GM12873 (cell line): ENCODE measurements around the gene TMOD4.

Experiments used
- TF ChIP-seq, protein P1 (sequence below): IDR thresholded peaks from 2 replicates; pipeline ENCODE4 v1.5.1; 2012; ENCODE audit warnings: low read depth, mild to moderate bottlenecking, moderate library complexity, low read length, control low read depth; ENCODE audit not compliant: insufficient read depth; ENCODE audit errors: missing control alignments

Gene TMOD4

DNA sequence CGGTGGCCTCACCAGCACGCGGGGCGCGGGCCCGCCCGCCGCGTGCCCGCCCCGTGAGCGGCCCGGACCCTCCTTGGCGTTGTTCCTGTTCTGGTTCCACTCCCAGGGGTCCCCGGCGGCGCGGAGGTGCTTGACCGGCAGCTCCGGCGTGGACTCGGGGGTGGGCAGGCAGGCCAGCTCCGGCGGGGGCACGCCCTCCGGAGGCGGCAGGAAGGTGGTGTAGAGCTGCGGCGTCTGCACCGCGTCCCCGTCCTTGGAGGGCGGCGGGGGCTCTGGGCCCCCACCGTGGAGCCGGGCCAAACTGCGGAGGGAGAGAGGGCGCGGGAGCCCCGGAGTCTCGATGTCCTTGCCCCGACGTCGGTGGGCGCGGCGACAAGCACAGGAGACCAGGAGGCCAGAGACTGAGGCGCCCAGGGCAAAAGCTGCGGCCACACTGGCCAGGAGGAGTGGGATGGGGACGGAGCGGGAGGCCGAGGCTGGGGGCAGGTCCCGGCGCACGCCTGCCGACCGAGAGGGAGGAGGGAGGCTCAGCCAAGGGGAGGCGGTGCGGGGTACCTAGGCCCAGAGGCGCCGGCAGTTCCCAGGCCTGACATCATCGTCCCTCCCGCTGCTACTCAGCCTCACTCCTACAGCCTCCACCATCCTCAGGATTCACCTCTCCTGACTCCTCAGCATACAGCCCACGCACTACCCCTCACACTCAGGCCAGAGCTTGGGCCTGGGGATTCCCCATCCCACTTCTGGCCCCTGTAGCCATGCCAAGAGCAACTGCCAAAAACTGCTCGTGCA lies 42.6 kb downstream of the TMOD4 start:
- TF ChIP-seq, protein P1, sequence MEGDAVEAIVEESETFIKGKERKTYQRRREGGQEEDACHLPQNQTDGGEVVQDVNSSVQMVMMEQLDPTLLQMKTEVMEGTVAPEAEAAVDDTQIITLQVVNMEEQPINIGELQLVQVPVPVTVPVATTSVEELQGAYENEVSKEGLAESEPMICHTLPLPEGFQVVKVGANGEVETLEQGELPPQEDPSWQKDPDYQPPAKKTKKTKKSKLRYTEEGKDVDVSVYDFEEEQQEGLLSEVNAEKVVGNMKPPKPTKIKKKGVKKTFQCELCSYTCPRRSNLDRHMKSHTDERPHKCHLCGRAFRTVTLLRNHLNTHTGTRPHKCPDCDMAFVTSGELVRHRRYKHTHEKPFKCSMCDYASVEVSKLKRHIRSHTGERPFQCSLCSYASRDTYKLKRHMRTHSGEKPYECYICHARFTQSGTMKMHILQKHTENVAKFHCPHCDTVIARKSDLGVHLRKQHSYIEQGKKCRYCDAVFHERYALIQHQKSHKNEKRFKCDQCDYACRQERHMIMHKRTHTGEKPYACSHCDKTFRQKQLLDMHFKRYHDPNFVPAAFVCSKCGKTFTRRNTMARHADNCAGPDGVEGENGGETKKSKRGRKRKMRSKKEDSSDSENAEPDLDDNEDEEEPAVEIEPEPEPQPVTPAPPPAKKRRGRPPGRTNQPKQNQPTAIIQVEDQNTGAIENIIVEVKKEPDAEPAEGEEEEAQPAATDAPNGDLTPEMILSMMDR = no peak

DNA sequence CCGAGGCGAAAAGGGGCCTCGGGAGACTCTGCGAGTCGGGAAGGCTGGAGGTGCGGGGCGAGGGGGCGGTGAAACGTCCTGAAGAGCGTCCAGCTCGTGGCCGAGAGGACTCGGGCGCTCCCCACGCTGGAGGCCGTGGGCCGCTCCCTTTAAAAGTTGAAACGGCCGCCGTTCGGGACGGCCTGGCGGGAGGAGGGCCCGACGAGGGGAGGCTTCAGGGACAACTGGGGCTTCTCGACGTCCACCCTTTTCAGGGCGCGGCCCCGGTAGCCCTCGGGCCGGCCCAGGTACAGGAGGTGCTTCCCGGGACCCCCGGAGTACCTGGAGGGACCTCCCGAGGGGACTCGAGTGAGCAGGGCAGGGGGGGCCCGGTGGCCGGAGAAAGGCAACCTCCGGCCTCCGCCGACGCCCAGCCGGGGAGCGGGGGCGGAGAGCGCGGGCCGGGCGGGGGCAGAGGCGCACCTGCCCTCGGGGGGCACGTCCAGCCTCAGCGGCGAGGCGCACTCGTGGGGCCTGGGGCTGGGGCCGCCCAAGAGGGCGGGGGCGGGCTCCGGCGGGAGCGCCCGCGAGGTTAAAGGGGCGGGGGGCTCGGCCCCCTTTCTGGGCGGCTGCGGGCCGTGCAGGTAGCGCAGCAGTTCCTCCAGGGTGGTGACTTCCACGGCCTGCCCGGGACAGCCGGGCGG lies 43.3 kb downstream of the TMOD4 start:
- TF ChIP-seq, protein P1 = no peak

DNA sequence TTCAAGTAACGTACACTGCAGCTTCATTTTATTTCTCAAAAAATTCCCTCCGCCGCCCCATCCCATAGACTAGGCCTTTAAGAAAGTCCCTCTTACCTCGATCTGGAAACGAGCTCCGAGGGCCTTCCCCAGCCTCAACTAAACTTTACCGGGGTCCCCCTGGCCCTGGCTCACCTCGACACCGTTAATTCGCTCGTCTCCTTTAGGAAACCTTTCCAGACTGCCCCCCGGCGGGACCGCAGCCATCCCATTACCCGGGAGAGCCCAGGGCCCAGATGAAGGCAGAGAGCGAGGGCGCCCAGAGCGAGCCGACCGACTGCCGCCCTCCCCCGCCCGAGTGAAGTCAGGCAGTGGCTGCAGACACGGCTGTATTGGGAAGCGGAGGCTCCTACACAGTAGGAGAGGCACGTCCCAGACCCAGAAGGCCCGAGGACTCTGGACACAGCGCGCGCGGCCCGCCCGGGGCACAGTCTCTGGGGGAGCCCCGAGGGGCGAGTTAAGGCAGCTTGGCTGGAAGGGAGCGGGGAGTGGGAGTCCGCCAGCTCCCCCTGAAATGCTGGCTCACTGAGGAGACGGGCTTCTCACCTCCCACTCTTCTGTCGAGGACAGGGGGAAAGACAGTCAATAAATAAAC lies 44.0 kb downstream of the TMOD4 start:
- TF ChIP-seq, protein P1 = no peak

DNA sequence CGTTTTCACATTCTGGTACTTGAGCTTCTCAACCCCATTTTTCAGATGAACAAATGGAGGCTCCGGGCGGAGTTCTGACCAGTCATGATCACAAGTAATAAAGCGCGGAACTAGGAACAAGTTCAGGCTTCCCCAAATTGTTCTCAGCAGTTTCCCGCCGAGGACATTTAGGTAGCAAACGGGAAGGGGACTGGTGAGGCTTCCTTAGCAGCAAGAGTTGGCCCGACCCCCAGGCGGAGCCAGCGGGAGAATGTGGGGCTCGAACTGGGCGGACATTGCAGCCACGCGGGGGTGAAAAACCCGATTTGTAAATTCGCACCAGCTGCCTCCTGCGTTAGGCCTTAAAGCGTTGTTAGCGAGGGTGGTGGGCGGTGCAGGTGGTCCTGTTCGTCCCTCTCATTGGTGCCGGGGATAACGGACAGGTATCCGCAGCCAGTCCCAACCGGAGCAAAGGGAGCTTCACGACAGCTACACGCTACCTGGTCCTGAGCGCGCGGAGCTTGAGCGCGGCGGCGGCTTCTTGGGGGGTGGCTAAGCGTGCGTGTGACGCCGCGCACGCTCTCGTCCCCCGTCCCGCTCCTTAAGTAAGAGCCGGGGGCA lies 44.7 kb downstream of the TMOD4 start:
- TF ChIP-seq, protein P1 = no peak

DNA sequence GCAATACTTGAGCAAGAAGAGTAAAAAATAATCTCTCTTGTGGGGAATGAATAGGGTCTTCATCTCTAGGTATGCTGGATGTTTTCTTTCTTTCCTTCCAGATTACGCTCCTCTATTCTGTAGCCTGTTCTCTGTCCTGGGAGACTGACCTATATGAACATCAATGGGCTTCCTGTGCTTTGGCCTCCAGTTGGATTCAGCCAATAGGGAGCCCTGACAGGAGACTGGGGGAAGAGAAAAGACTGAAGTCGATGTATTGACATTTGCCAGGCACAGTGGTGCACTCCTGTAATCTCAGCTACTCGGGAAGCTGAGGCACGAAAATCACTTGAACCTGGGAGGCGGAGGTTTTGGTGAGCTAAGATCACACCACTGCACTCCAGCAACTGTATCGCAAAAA lies 47.0 kb downstream of the TMOD4 start:
- TF ChIP-seq, protein P1 = no peak

DNA sequence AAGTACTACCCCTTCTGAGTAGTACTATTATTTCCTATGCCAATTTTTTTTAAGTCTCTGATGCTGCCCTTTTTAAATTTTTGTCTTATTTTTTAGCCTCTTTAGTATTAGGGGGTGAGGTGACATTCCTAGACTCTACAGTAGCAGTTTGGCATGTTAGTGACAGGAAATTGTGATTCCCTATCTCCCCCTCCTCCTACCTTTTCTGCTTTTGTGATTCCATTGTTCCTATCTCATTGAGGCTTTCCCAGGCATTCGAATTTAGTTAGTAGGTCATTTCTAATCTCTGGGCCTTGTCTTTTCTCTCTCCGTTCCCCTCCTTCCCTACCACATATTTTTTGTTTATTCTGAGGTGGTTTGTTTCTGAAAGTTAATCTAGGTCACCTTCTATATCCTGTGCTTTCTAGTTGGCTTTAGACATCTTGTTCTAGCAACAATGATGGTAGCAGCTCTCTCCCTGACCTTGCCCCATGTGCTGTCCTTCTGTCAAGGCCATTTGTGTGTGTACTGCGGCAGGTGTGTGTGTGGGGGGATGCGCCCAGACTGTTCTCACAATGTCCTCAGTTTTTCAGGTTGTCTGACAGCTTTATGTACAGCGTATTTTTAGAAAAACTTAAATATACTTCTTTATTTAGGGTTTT lies 50.9 kb downstream of the TMOD4 start:
- TF ChIP-seq, protein P1 = no peak
